Measurements from ENCODE around the gene PTPRM. TPM values are rescaled to one million over a fixed set of nuclear protein-coding genes. Genes with fewer than 3 reads are reported as not detected.

The PTPRM gene
- total RNA-seq, 1 experiment from 2014 or later = 6.2 TPM

- H3K36me3 Mint-ChIP-seq (ENCODE audit: insufficient read depth in 1 of 3, low read depth in 3 of 3) = peaks cover 0 to 5% (median 3%) of the 10 kb centered on the region in 3 experiments; a peak in 2 of 7 replicates
- no peak for DNase-seq
- H2BK15ac ChIP-seq (ENCODE audit: low read depth, low read length) = no peak overlapping the region
- H3K27me3 Mint-ChIP-seq (ENCODE audit: low read depth) = no peaks in the 10 kb centered on the region
- no peak overlapping the region for H3K18ac ChIP-seq (ENCODE audit: insufficient read length, low read depth, low read length)
- H3K9me3 Mint-ChIP-seq = peaks cover 7% of the 10 kb centered on the region in 2 experiments; a peak in 2 of 5 replicates
- H2AK5ac ChIP-seq (ENCODE audit: insufficient read length, low read length) = no peak overlapping the region
- H3K4me3 Mint-ChIP-seq = no peak overlapping the region
- WGBS (ENCODE audit: extremely low coverage, insufficient read length, low lambda C conversion rate) = no CpG with 5 or more reads among the region's 3 CpGs
- H3K79me1 ChIP-seq (ENCODE audit: insufficient read depth, low read depth, low read length, poor library complexity, severe bottlenecking) = no peaks in the 10 kb centered on the region
- no peak overlapping the region for H3K4ac ChIP-seq (ENCODE audit: low read depth, low read length)
- no peak overlapping the region for H2BK12ac ChIP-seq (ENCODE audit: insufficient read length, low read depth, low read length)
- no peak overlapping the region for H3T11ph ChIP-seq (ENCODE audit: low read length)
- H4K91ac ChIP-seq (ENCODE audit: insufficient read length, low read depth, low read length) = no peak overlapping the region
- no peak overlapping the region for H4K5ac ChIP-seq (ENCODE audit: insufficient read length, low read depth, low read length)
- no peak overlapping the region for H4K8ac ChIP-seq (replicated peaks; ENCODE audit: insufficient read length, low read depth, low read length)
- H3K4me1 ChIP-seq (ENCODE audit: insufficient read depth, low read length) = no peaks in the 10 kb centered on the region
- no peaks in the 10 kb centered on the region for H3K79me2 ChIP-seq (ENCODE audit: insufficient read depth, low read length)
- no peak overlapping the region for H2BK120ac ChIP-seq (ENCODE audit: low read depth, low read length, poor library complexity, severe bottlenecking)
- no peaks in the 10 kb centered on the region for H4K20me1 ChIP-seq (ENCODE audit: control insufficient read depth, insufficient read depth, insufficient read length)
- no peaks in the 10 kb centered on the region for H3K23me2 ChIP-seq (ENCODE audit: insufficient read length, low read depth, low read length, poor library complexity, severe bottlenecking)
- no peak overlapping the region for H3K4me2 ChIP-seq (ENCODE audit: insufficient read depth, insufficient read length, low read length)
- no peak overlapping the region for H3K27ac Mint-ChIP-seq
- no peaks in the 10 kb centered on the region for H3K27me3 ChIP-seq (ENCODE audit: insufficient read depth, low read length)
- H3K14ac ChIP-seq (ENCODE audit: insufficient read depth, low read length) = no peak overlapping the region
- no peak overlapping the region for H3K56ac ChIP-seq (ENCODE audit: insufficient read length, low read depth, low read length)
- H2BK5ac ChIP-seq (ENCODE audit: insufficient read length, low read length) = no peak overlapping the region
- H3K23ac ChIP-seq (ENCODE audit: insufficient read length, low read depth, low read length) = no peak overlapping the region
- H2AFZ ChIP-seq (ENCODE audit: low read length) = no peak overlapping the region
- no peak overlapping the region for H3K27ac ChIP-seq (ENCODE audit: insufficient read length, low read depth, low read length)
- H3K4me1 Mint-ChIP-seq = no peaks in the 10 kb centered on the region
- TF ChIP-seq CTCF (conservative IDR thresholded peaks at IDR 0.05) = no peak
- H3K9ac ChIP-seq (ENCODE audit: extremely low read depth, insufficient read length, low read length) = no peak overlapping the region
- no peaks in the 10 kb centered on the region for H3K9me3 ChIP-seq (ENCODE audit: control insufficient read depth, low read depth, low read length)
- no peak overlapping the region for H2BK20ac ChIP-seq (ENCODE audit: low read depth, low read length, poor library complexity, severe bottlenecking)
These were observed 784.0 kb downstream of the PTPRM start for GRCh38 chr18:8351161-8351560.
